Breast epithelium (tissue), 3 donors: ENCODE measurements around the gene ZNRF4.

Source experiments
- CTCF ChIP-seq, 3 donors: fragments of 450-650 bp; IDR thresholded peaks; one replicate each; pipeline ENCODE4 v1.5.1; 2016 to 2017; ENCODE audit warnings: antibody characterized with exemption in 3 of 3, mild to moderate bottlenecking in 3 of 3, moderate library complexity in 3 of 3
- POLR2A ChIP-seq: fragments of 450-650 bp; IDR thresholded peaks from one replicate; pipeline ENCODE4 v1.6.1; 2016; ENCODE audit warnings: antibody characterized with exemption, mild to moderate bottlenecking, moderate library complexity
- POLR2AphosphoS5 ChIP-seq, 3 donors: sonication (generic); formaldehyde crosslinking; IDR thresholded peaks; one replicate each; pipeline ENCODE4 v1.6.1; 2017; ENCODE audit warnings: antibody characterized with exemption in 3 of 3

GRCh38 chr19:5487222-5487621 lies 32.0 kb downstream of the ZNRF4 start:
- TF ChIP-seq POLR2AphosphoS5 (IDR thresholded peaks at IDR 0.05) (no peak), CTCF (IDR thresholded peaks at IDR 0.05) (no peak), POLR2A (no peak)
